GM21529 (cell line): Measurements from ENCODE around the gene ZNF548.

Experiments
- ATAC-seq: cut with Tn5 transposase; IDR thresholded peaks from one replicate; pipeline ENCODE4 v1.9.1; 2021; ENCODE audit not compliant: unreplicated experiment

The ZNF548 gene

GRCh38 chr19:57395710-57396109 is 6.1 kb downstream of the ZNF548 start:
- no peak for ATAC-seq

- ATAC-seq, result no peak
These were observed 9.2 kb downstream of the ZNF548 start for GRCh38 chr19:57398868-57399267.

- ATAC-seq, result no peak
These were observed 14.3 kb downstream of the ZNF548 start for GRCh38 chr19:57403737-57404563.

- peak; percentile 47 for ATAC-seq
These were observed 17.0 kb downstream of the ZNF548 start for GRCh38 chr19:57406516-57407123.

- peak; percentile 98 for ATAC-seq
These were observed 21.4 kb downstream of the ZNF548 start, which contains the start of gene ZNF17 for GRCh38 chr19:57410877-57411671. ZNF17 (plus strand) TSS chr19:57411161; CDS start chr19:57413616, 2,455 bp downstream.

GRCh38 chr19:57419439-57419838 is 29.8 kb downstream of the ZNF548 start:
- no peak for ATAC-seq

GRCh38 chr19:57421037-57421436 is 31.4 kb downstream of the ZNF548 start:
- ATAC-seq, result no peak

- peak; percentile 14 for ATAC-seq
These were observed 44.9 kb downstream of the ZNF548 start for GRCh38 chr19:57434386-57435061.

GRCh38 chr19:57435062-57435978 is 45.7 kb downstream of the ZNF548 start, which contains the start of gene ZNF749:
ZNF749 (plus strand) TSS chr19:57435325; CDS start chr19:57435579, 254 bp downstream.
- peak; percentile 94 for ATAC-seq

- no peak for ATAC-seq
These were observed 46.8 kb downstream of the ZNF548 start for GRCh38 chr19:57436417-57436816.

- ATAC-seq, result no peak
These were observed 48.3 kb downstream of the ZNF548 start for GRCh38 chr19:57437931-57438330.

GRCh38 chr19:57438925-57439324 is 49.3 kb downstream of the ZNF548 start:
- no peak for ATAC-seq

- no peak for ATAC-seq
These were observed 52.5 kb downstream of the ZNF548 start for GRCh38 chr19:57441979-57442752.

- ATAC-seq, result no peak
These were observed 53.6 kb downstream of the ZNF548 start for GRCh38 chr19:57443121-57443696.

- ATAC-seq, result no peak
These were observed 62.7 kb downstream of the ZNF548 start for GRCh38 chr19:57452307-57452706.
